Measurements from ENCODE around the gene IRAK2. TPM values are rescaled to one million over a fixed set of nuclear protein-coding genes. Genes with fewer than 3 reads are reported as not detected.
"Not testable (repeated sequence)": the region's sequence is repeated elsewhere in the genome, so short reads cannot be mapped to it uniquely, and the experiment has no call there.

Gene IRAK2
- total RNA-seq, 4 donors from 2014 or later, result 3.6 to 13.6 (median 7.4) TPM

DNA sequence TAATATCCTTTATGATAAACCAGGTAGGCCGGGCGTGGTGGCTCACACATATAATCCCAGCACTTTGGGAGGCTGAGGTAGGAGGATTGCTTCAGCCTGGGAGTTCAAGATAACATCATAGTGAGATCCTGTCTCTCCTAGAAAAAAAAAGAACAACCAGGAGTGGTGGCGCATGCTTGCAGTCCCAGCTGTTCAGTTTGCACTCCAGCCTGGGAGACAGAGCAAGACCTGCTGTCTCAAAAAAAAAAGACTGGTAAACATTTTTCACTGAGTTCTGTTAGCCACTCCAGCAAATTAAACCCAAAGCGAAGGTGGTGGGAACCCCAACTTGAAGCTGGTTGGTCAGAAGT, 9.6 kb upstream of the IRAK2 start:
- Histone ChIP-seq H3K9me3 (no peaks in the 10 kb centered on the region), H3K36me3 (peaks cover 38% of the 10 kb centered on the region), H3K4me1 (no peaks in the 10 kb centered on the region), H3K27me3 (no peaks in the 10 kb centered on the region), H3K4me3 (no peak overlapping the region), H3K27ac (no peak overlapping the region)
- no peak for DNase-seq (ENCODE audit: low spot score in 2 of 2)
- 92% methylated on average over 4 of the region's 4 CpGs for WGBS
- no peak for TF ChIP-seq EP300 (IDR thresholded peaks at IDR 0.05)
- TF ChIP-seq POLR2AphosphoS5 (IDR thresholded peaks at IDR 0.05), result no peak
- TF ChIP-seq, protein P1, sequence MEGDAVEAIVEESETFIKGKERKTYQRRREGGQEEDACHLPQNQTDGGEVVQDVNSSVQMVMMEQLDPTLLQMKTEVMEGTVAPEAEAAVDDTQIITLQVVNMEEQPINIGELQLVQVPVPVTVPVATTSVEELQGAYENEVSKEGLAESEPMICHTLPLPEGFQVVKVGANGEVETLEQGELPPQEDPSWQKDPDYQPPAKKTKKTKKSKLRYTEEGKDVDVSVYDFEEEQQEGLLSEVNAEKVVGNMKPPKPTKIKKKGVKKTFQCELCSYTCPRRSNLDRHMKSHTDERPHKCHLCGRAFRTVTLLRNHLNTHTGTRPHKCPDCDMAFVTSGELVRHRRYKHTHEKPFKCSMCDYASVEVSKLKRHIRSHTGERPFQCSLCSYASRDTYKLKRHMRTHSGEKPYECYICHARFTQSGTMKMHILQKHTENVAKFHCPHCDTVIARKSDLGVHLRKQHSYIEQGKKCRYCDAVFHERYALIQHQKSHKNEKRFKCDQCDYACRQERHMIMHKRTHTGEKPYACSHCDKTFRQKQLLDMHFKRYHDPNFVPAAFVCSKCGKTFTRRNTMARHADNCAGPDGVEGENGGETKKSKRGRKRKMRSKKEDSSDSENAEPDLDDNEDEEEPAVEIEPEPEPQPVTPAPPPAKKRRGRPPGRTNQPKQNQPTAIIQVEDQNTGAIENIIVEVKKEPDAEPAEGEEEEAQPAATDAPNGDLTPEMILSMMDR (IDR thresholded peaks at IDR 0.05), result no peak
- no peak for TF ChIP-seq POLR2A (IDR thresholded peaks at IDR 0.05)

DNA sequence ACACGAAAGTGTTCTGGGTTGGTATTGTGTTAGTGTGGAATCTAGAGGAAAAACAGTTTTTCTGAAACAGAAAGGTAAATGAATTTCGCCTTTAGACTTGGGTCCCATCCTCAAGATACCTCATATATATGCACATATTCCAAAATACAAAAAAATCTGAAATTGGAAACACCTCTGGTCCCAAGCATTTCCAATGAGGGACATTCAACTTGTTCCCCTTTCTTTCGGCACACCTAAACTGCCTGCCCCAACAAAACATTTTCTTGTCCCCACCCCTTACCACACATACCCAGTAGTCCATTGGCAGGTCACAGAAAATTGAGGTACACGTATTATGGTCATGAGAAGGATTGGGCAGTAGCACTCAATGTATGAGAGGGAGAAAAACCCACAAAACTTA, 9.1 kb upstream of the IRAK2 start:
- Histone ChIP-seq H3K36me3 (peaks cover 33% of the 10 kb centered on the region), H3K4me3 (no peak overlapping the region), H3K27ac (no peak overlapping the region), H3K4me1 (peaks cover 2% of the 10 kb centered on the region), H3K27me3 (no peaks in the 10 kb centered on the region), H3K9me3 (no peaks in the 10 kb centered on the region)
- no peak for DNase-seq (ENCODE audit: low spot score in 2 of 2)
- 95% methylated on average over 4 of the region's 4 CpGs for WGBS
- TF ChIP-seq POLR2A (IDR thresholded peaks at IDR 0.05), result no peak

DNA sequence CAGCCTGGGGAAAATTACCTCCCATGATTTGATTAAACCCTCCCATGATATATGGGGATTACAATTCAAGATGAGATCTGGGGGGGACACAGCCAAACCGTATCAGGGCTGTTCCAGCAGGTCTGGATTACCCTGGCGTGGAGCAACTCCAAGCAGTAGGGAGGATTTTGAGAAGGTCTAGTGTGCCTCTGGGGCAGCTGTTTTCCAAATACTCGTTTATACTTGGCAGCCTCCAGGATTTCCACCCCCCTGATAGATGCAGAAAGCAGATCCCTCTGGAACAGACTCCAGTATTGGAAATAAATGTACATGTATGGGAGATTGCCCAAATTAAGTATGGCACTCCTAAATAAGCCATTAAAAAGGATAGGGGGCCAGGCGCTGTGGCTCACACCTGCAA, 7.7 kb upstream of the IRAK2 start:
- no peaks in the 10 kb centered on the region for H3K9me3 ChIP-seq
- H3K36me3 ChIP-seq, result peaks cover 19% of the 10 kb centered on the region
- no peak overlapping the region for H3K4me3 ChIP-seq
- no peak for DNase-seq (ENCODE audit: low spot score in 2 of 2)
- TF ChIP-seq, protein P1 (IDR thresholded peaks at IDR 0.05), result no peak
- TF ChIP-seq POLR2A (IDR thresholded peaks at IDR 0.05) (no peak), EP300 (IDR thresholded peaks at IDR 0.05) (no peak), POLR2AphosphoS5 (IDR thresholded peaks at IDR 0.05) (no peak)
- peaks cover 6% of the 10 kb centered on the region for H3K4me1 ChIP-seq
- 47% methylated on average over 4 of the region's 4 CpGs for WGBS
- H3K27me3 ChIP-seq, result no peaks in the 10 kb centered on the region
- H3K27ac ChIP-seq, result no peak overlapping the region

DNA sequence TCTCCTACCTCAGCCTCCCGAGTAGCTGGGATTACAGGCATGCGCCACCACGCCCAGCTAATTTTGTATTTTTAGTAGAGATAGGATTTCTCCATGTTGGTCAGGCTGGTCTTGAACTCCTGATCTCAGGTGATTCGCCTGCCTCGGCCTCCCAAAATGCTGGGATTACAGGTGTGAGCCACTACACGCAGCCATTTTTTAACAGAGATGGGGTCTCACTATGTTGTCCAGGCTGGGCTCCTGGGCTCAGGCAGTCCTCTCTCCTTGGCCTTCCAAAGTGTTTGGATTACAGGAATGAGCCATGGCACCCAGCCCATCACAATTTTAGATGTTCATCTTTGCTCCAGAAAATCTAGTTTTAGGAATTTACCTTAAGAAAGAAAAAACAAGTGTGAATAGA, 6.2 kb upstream of the IRAK2 start:
- DNase-seq (ENCODE audit: low spot score in 2 of 2); H3K4me1 ChIP-seq; H3K4me3 ChIP-seq; H3K36me3 ChIP-seq; H3K27me3 ChIP-seq; H3K9me3 ChIP-seq; H3K27ac ChIP-seq: not testable (repeated sequence)
- 98% methylated on average over 6 of the region's 6 CpGs for WGBS

DNA sequence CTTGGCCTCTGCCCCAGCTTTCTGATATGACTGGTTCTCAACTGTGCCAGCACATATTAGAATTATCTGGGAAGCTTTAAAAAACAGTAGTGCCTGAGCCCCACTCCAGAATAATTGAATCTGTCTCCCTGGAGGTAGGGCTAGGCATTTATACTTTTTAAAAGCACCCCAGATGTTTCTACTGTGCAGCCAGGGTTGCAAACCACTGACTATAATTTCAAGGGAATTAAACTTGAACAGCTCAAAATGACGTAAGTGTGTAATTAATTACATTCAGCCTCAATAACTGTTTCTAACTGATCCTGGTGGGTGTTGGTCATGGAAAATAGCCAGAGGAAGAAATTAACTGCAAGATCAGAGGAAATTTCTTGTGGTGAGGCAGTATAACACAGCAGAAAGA, 4.4 kb upstream of the IRAK2 start:
- no peak overlapping the region for H3K27ac ChIP-seq
- no peak for TF ChIP-seq POLR2A (IDR thresholded peaks at IDR 0.05)
- no peak for TF ChIP-seq POLR2AphosphoS5 (IDR thresholded peaks at IDR 0.05)
- TF ChIP-seq, protein P1 (IDR thresholded peaks at IDR 0.05), result no peak
- no peak for TF ChIP-seq EP300 (IDR thresholded peaks at IDR 0.05)
- H3K9me3 ChIP-seq, result no peaks in the 10 kb centered on the region
- WGBS, result 30% methylated on average over 1 of the region's 1 CpG
- H3K4me3 ChIP-seq, result no peak overlapping the region
- no peaks in the 10 kb centered on the region for H3K27me3 ChIP-seq
- no peaks in the 10 kb centered on the region for H3K36me3 ChIP-seq
- peaks cover 23% of the 10 kb centered on the region for H3K4me1 ChIP-seq
- DNase-seq (ENCODE audit: low spot score in 2 of 2), result no peak

DNA sequence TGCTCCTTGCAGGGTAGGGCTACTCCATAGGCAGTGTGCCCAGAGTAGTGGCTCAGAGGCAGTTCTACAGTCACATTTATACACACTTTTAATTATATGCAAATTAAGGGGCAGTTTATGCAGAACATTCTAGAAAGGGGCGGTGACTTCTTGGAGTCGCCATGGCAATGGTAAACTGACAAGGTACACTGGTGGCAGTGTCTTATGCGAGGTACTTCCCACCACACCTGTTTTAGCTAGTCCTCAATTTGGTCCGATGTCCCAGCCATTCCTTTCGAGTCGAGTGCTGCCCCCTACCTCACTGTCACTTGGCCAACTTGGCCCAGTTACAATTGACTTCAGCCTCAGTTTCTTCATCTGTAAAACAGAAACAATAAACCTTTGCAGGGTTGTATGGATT, 3.8 kb upstream of the IRAK2 start:
- no peaks in the 10 kb centered on the region for H3K9me3 ChIP-seq
- peaks cover 25% of the 10 kb centered on the region for H3K4me1 ChIP-seq
- no peaks in the 10 kb centered on the region for H3K27me3 ChIP-seq
- no peak overlapping the region for H3K4me3 ChIP-seq
- no peak overlapping the region for H3K27ac ChIP-seq
- DNase-seq (ENCODE audit: low spot score in 2 of 2), result no peak
- WGBS, result 63% methylated on average over 6 of the region's 6 CpGs
- TF ChIP-seq POLR2A (IDR thresholded peaks at IDR 0.05) (no peak), POLR2AphosphoS5 (IDR thresholded peaks at IDR 0.05) (no peak), EP300 (IDR thresholded peaks at IDR 0.05) (no peak)
- TF ChIP-seq, protein P1 (IDR thresholded peaks at IDR 0.05), result no peak
- H3K36me3 ChIP-seq, result no peaks in the 10 kb centered on the region

All from suprapubic skin (tissue), 4 donors.